NCI-H345 (cell line): ENCODE measurements around the gene SCD5.

Source experiments
- DNase-seq: peaks from one replicate; lab custom pipeline; 2025; lab: John Stamatoyannopoulos, UW

SCD5 gene

GRCh38 chr4:82797040-82797404, 1.6 kb downstream of the SCD5 start:
- DNase-seq: no peak

- DNase-seq: no peak
These were observed 5.5 kb downstream of the SCD5 start for GRCh38 chr4:82792912-82793649.

- no peak for DNase-seq
These were observed 7.4 kb downstream of the SCD5 start for GRCh38 chr4:82791179-82791578.

GRCh38 chr4:82790060-82790660, 8.4 kb downstream of the SCD5 start:
- DNase-seq: no peak

GRCh38 chr4:82789025-82789776, 9.4 kb downstream of the SCD5 start:
- DNase-seq: no peak

GRCh38 chr4:82787342-82787741, 11.3 kb downstream of the SCD5 start:
- no peak for DNase-seq

GRCh38 chr4:82786828-82787227, 11.8 kb downstream of the SCD5 start:
- DNase-seq: no peak

- DNase-seq: no peak
These were observed 12.8 kb downstream of the SCD5 start for GRCh38 chr4:82785611-82786400.

GRCh38 chr4:82784681-82785610, 13.7 kb downstream of the SCD5 start:
- no peak for DNase-seq

- DNase-seq: no peak
These were observed 15.8 kb downstream of the SCD5 start for GRCh38 chr4:82782626-82783345.

GRCh38 chr4:82780752-82781231, 17.8 kb downstream of the SCD5 start:
- peak; percentile 97 for DNase-seq

GRCh38 chr4:82780170-82780751, 18.3 kb downstream of the SCD5 start:
- DNase-seq: no peak

- DNase-seq: no peak
These were observed 19.6 kb downstream of the SCD5 start for GRCh38 chr4:82779032-82779431.

- DNase-seq: no peak
These were observed 20.6 kb downstream of the SCD5 start for GRCh38 chr4:82777857-82778525.

GRCh38 chr4:82776925-82777542, 21.6 kb downstream of the SCD5 start:
- no peak for DNase-seq

GRCh38 chr4:82775243-82775642, 23.4 kb downstream of the SCD5 start:
- DNase-seq: no peak

- DNase-seq: no peak
These were observed 23.9 kb downstream of the SCD5 start for GRCh38 chr4:82774711-82775171.

- no peak for DNase-seq
These were observed 25.5 kb downstream of the SCD5 start for GRCh38 chr4:82773057-82773456.

GRCh38 chr4:82770607-82771006, 28.0 kb downstream of the SCD5 start:
- DNase-seq: no peak
